ENCODE data around the gene POU6F2. TPM values are rescaled to one million over a fixed set of nuclear protein-coding genes. Genes with fewer than 3 reads are reported as not detected.

Gene POU6F2
- total RNA-seq, 4 donors from 2014 or later = not detected

DNA sequence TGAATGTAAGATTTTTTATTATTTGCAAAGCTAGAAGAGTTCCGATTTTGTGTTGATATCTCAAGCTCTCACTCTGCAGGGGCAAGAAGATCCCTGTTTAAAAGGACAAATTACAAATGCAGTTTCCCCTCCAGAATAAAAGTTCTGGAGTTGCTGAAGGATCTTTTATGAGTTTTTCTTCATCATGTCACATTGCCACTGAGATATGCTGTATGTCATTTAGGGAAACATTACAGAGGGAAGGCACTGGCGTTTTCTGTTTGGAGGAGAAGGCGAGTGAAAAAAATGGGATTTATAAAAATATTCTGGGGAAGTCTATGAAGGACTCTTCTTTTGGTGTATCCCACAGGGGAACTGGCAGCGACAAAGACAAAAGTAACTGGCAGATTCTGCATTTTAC, 57.4 kb downstream of the POU6F2 start:
- H3K27me3 ChIP-seq = no peaks in the 10 kb centered on the region
- no peaks in the 10 kb centered on the region for H3K9me3 ChIP-seq
- no peak for ATAC-seq
- TF ChIP-seq, protein P1, sequence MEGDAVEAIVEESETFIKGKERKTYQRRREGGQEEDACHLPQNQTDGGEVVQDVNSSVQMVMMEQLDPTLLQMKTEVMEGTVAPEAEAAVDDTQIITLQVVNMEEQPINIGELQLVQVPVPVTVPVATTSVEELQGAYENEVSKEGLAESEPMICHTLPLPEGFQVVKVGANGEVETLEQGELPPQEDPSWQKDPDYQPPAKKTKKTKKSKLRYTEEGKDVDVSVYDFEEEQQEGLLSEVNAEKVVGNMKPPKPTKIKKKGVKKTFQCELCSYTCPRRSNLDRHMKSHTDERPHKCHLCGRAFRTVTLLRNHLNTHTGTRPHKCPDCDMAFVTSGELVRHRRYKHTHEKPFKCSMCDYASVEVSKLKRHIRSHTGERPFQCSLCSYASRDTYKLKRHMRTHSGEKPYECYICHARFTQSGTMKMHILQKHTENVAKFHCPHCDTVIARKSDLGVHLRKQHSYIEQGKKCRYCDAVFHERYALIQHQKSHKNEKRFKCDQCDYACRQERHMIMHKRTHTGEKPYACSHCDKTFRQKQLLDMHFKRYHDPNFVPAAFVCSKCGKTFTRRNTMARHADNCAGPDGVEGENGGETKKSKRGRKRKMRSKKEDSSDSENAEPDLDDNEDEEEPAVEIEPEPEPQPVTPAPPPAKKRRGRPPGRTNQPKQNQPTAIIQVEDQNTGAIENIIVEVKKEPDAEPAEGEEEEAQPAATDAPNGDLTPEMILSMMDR (IDR thresholded peaks at IDR 0.05 in 4 of 5, conservative IDR thresholded peaks at IDR 0.05 in 1 of 5) = no peak
- no peak for TF ChIP-seq POLR2A (IDR thresholded peaks at IDR 0.05)
- no peak overlapping the region for H3K27ac ChIP-seq
- no peak overlapping the region for H3K4me3 ChIP-seq
- no peaks in the 10 kb centered on the region for H3K4me1 ChIP-seq
- in situ Hi-C loops (cut with MboI; ENCODE audit: low sequenced_read_pairs in 4 of 4) = no loop called here
- H3K36me3 ChIP-seq = no peaks in the 10 kb centered on the region
- intact Hi-C loops (cut with DNase I; ENCODE audit: low total_unique reads) = no loop called here
- DNase-seq = no peak

DNA sequence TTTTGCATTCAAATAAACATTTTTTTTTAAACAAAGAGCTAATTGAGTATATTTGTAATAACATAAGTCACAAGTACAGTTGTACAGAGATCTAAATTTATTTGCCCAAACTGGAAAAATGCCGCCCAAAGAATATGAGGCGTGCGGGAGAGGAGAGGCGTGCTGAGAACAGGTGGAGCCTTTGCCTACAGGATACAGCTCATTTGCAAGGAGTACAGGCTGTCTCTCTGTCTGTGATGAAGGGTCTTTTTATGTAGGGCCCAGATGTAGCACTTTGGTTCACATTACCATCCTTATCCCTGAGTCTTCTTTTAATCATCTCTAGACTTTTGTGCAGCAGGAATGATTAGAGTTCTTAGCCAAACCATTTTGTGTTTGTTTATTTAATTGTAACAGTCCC, 58.2 kb downstream of the POU6F2 start:
- in situ Hi-C loops (cut with MboI; ENCODE audit: low sequenced_read_pairs in 4 of 4) = no loop called here
- H3K9me3 ChIP-seq = no peaks in the 10 kb centered on the region

GRCh38 chr7:39042670-39043069, 65.0 kb downstream of the POU6F2 start:
- in situ Hi-C loops (cut with MboI; ENCODE audit: low sequenced_read_pairs in 4 of 4) = no loop called here
- Histone ChIP-seq H3K27me3 (no peaks in the 10 kb centered on the region), H3K4me1 (no peaks in the 10 kb centered on the region), H3K27ac (no peak overlapping the region), H3K9me3 (no peaks in the 10 kb centered on the region), H3K4me3 (no peak overlapping the region), H3K36me3 (no peaks in the 10 kb centered on the region)
- DNase-seq (no peak), ATAC-seq (no peak)
- TF ChIP-seq, protein P1 (IDR thresholded peaks at IDR 0.05 in 4 of 5, conservative IDR thresholded peaks at IDR 0.05 in 1 of 5) = no peak
- TF ChIP-seq POLR2A (IDR thresholded peaks at IDR 0.05) = no peak
- intact Hi-C loops (cut with DNase I; ENCODE audit: low total_unique reads) = no loop called here

More for the DNA sequence above, 58.2 kb downstream of the POU6F2 start:
- no peak overlapping the region for H3K4me3 ChIP-seq
- H3K27me3 ChIP-seq = no peaks in the 10 kb centered on the region
- no peak for ATAC-seq
- TF ChIP-seq POLR2A (IDR thresholded peaks at IDR 0.05) = no peak
- TF ChIP-seq, protein P1 (IDR thresholded peaks at IDR 0.05 in 4 of 5, conservative IDR thresholded peaks at IDR 0.05 in 1 of 5) = no peak
- DNase-seq = no peak
- no peak overlapping the region for H3K27ac ChIP-seq
- intact Hi-C loops (cut with DNase I; ENCODE audit: low total_unique reads) = no loop called here
- H3K36me3 ChIP-seq = no peaks in the 10 kb centered on the region
- H3K4me1 ChIP-seq = no peaks in the 10 kb centered on the region

- no peaks in the 10 kb centered on the region for H3K36me3 ChIP-seq
- ATAC-seq (no peak), DNase-seq (no peak)
- H3K4me1 ChIP-seq = no peaks in the 10 kb centered on the region
- TF ChIP-seq, protein P1 (IDR thresholded peaks at IDR 0.05 in 4 of 5, conservative IDR thresholded peaks at IDR 0.05 in 1 of 5) = no peak
- TF ChIP-seq POLR2A (IDR thresholded peaks at IDR 0.05) = no peak
- H3K9me3 ChIP-seq = no peaks in the 10 kb centered on the region
- no peak overlapping the region for H3K27ac ChIP-seq
- no peaks in the 10 kb centered on the region for H3K27me3 ChIP-seq
- in situ Hi-C loops (cut with MboI; ENCODE audit: low sequenced_read_pairs in 4 of 4) (no loop called here), intact Hi-C loops (cut with DNase I; ENCODE audit: low total_unique reads) (no loop called here)
- no peak overlapping the region for H3K4me3 ChIP-seq
Observed at GRCh38 chr7:39043531-39043930, 65.8 kb downstream of the POU6F2 start.

GRCh38 chr7:39044489-39044888, 66.8 kb downstream of the POU6F2 start:
- Histone ChIP-seq H3K9me3 (no peaks in the 10 kb centered on the region), H3K36me3 (no peaks in the 10 kb centered on the region), H3K4me1 (no peaks in the 10 kb centered on the region), H3K4me3 (no peak overlapping the region), H3K27me3 (no peaks in the 10 kb centered on the region), H3K27ac (no peak overlapping the region)
- DNase-seq = no peak
- in situ Hi-C loops (cut with MboI; ENCODE audit: low sequenced_read_pairs in 4 of 4) (no loop called here), intact Hi-C loops (cut with DNase I; ENCODE audit: low total_unique reads) (no loop called here)
- TF ChIP-seq, protein P1 (IDR thresholded peaks at IDR 0.05 in 4 of 5, conservative IDR thresholded peaks at IDR 0.05 in 1 of 5) = no peak
- TF ChIP-seq POLR2A (IDR thresholded peaks at IDR 0.05) = no peak
- no peak for ATAC-seq
